ENCODE measurements around the gene DCAF16.

DNA sequence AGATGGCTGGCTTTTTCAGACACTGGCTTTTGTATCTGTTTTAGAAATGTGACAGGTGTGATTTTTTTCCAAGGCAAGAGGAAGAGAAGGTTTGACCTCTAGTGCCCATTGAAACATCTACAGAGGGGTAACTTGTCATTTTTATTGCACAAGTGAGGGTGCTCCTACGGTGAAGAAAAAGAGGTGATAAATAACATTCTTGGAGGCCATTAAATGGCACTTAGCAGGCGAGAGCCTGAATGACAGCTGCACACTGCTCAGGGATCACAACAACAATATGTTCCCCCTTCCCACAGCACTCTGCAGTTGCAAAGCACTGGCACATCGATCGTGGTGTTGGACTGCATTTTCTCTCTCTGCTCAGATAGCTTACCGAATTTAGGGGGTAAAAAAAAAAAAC lies 52.1 kb downstream of the DCAF16 start:
- TF ChIP-seq, protein P1, sequence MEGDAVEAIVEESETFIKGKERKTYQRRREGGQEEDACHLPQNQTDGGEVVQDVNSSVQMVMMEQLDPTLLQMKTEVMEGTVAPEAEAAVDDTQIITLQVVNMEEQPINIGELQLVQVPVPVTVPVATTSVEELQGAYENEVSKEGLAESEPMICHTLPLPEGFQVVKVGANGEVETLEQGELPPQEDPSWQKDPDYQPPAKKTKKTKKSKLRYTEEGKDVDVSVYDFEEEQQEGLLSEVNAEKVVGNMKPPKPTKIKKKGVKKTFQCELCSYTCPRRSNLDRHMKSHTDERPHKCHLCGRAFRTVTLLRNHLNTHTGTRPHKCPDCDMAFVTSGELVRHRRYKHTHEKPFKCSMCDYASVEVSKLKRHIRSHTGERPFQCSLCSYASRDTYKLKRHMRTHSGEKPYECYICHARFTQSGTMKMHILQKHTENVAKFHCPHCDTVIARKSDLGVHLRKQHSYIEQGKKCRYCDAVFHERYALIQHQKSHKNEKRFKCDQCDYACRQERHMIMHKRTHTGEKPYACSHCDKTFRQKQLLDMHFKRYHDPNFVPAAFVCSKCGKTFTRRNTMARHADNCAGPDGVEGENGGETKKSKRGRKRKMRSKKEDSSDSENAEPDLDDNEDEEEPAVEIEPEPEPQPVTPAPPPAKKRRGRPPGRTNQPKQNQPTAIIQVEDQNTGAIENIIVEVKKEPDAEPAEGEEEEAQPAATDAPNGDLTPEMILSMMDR (IDR thresholded peaks at IDR 0.05) = no peak
- no peak for TF ChIP-seq POLR2A (IDR thresholded peaks at IDR 0.05)
